Gastroesophageal sphincter (tissue), 3 donors: ENCODE measurements around the gene TREML2.

Source experiments
- POLR2A ChIP-seq, 2 donors: fragments of 450-650 bp; IDR thresholded peaks; one replicate each; pipeline ENCODE4 v1.6.1; 2017; ENCODE audit warnings: antibody characterized with exemption in 2 of 2, mild to moderate bottlenecking in 2 of 2, moderate library complexity in 1 of 2
- TF ChIP-seq, protein P1 (sequence below), 4 experiments: fragments of 200-600 bp in 2 of 4; fragments of 450-650 bp in 2 of 4; sonication (generic) in 1 of 4; IDR thresholded peaks; one replicate each; pipeline ENCODE4 v1.5.1; 2017 to 2019; ENCODE audit warnings: antibody characterized with exemption in 4 of 4, mild to moderate bottlenecking in 2 of 4, moderate library complexity in 2 of 4

DNA sequence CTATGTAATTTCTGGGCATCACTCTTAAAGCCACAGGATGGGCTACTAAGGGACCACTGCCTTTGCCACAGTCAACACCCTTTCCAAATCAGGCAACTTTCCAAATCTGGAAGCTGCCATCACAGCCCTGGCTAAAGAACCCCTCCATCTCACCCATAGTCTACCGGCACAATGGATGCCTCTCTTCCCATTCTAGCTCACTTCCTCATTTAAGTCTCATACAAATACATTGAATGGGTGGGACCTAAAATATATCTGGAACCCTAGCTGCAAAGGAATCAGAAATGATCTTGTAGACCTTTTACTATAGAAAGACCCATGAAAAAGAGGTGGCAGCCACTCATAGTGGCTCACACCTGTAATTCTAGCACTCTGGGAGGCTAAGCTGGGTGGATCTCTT, 23.9 kb upstream of the TREML2 start:
- TF ChIP-seq, protein P1, sequence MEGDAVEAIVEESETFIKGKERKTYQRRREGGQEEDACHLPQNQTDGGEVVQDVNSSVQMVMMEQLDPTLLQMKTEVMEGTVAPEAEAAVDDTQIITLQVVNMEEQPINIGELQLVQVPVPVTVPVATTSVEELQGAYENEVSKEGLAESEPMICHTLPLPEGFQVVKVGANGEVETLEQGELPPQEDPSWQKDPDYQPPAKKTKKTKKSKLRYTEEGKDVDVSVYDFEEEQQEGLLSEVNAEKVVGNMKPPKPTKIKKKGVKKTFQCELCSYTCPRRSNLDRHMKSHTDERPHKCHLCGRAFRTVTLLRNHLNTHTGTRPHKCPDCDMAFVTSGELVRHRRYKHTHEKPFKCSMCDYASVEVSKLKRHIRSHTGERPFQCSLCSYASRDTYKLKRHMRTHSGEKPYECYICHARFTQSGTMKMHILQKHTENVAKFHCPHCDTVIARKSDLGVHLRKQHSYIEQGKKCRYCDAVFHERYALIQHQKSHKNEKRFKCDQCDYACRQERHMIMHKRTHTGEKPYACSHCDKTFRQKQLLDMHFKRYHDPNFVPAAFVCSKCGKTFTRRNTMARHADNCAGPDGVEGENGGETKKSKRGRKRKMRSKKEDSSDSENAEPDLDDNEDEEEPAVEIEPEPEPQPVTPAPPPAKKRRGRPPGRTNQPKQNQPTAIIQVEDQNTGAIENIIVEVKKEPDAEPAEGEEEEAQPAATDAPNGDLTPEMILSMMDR (IDR thresholded peaks at IDR 0.05), result no peak
- no peak for TF ChIP-seq POLR2A (IDR thresholded peaks at IDR 0.05)
